ENCODE results near the gene CACNA1C. TPM values are rescaled to one million over a fixed set of nuclear protein-coding genes. Genes with fewer than 3 reads are reported as not detected.

The CACNA1C gene
- total RNA-seq, 1 experiment from 2014 or later = 1.1 TPM

DNA sequence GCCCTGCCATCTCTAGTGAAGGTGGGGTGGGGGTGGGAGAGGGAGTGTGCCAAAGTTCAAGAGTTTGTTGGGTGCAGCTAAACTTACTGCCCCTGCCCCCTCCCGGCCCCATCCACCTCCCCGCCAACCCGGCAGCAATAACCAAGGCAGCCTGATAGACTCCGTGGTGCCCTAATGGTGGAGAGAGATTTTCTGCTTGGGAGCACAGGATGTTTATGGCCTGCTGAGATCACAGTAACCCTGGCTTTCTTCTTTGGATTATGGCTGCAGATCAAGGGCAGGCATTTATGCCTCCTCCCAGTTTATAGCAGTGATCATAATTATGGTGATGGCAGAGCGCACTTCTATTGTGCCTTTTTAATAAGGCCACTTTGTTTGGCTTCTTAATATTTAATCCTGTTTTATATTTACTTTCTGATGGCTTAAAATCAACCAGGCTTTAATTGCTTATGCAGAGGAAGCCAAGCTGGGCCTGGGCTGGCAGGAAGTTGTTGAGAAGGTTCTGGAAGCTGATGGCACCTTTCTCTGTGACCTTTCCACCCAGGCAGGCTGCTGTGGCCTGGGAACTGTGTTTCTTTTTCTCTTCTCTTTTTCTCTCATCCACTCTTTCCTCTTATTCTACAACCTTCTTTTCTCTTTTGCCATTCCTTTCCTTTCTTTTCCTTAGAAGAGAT lies 485.2 kb downstream of the CACNA1C start:
- WGBS (ENCODE audit: extremely low coverage, insufficient read length, low lambda C conversion rate) = no CpG with 5 or more reads among the region's 5 CpGs
- Histone ChIP-seq H2BK120ac (ENCODE audit: low read depth, low read length, poor library complexity, severe bottlenecking) (no peak overlapping the region), H2AK5ac (ENCODE audit: insufficient read length, low read length) (no peak overlapping the region), H3K79me2 (ENCODE audit: insufficient read depth, low read length) (no peaks in the 10 kb centered on the region), H2BK20ac (ENCODE audit: low read depth, low read length, poor library complexity, severe bottlenecking) (no peak overlapping the region), H3K4me2 (ENCODE audit: insufficient read depth, insufficient read length, low read length) (no peak overlapping the region), H2AFZ (ENCODE audit: low read length) (no peak overlapping the region), H3K27me3 (ENCODE audit: insufficient read depth, low read length) (no peaks in the 10 kb centered on the region), H3K23me2 (ENCODE audit: insufficient read length, low read depth, low read length, poor library complexity, severe bottlenecking) (peaks cover 2% of the 10 kb centered on the region), H2BK5ac (ENCODE audit: insufficient read length, low read length) (no peak overlapping the region), H3K56ac (ENCODE audit: insufficient read length, low read depth, low read length) (no peak overlapping the region), H3K4me1 (ENCODE audit: insufficient read depth, low read length) (no peaks in the 10 kb centered on the region), H3K9ac (ENCODE audit: extremely low read depth, insufficient read length, low read length) (no peak overlapping the region), H3K18ac (ENCODE audit: insufficient read length, low read depth, low read length) (no peak overlapping the region), H3K9me3 (ENCODE audit: control insufficient read depth, low read depth, low read length) (no peaks in the 10 kb centered on the region), H2BK12ac (ENCODE audit: insufficient read length, low read depth, low read length) (no peak overlapping the region), H3K23ac (ENCODE audit: insufficient read length, low read depth, low read length) (no peak overlapping the region), H3T11ph (ENCODE audit: low read length) (no peak overlapping the region), H4K20me1 (ENCODE audit: control insufficient read depth, insufficient read depth, insufficient read length) (no peaks in the 10 kb centered on the region), H4K5ac (ENCODE audit: insufficient read length, low read depth, low read length) (no peak overlapping the region), H3K27ac (ENCODE audit: insufficient read length, low read depth, low read length) (no peak overlapping the region), H2BK15ac (ENCODE audit: low read depth, low read length) (no peak overlapping the region), H4K8ac (replicated peaks; ENCODE audit: insufficient read length, low read depth, low read length) (no peak overlapping the region), H3K4ac (ENCODE audit: low read depth, low read length) (no peak overlapping the region), H3K79me1 (ENCODE audit: insufficient read depth, low read depth, low read length, poor library complexity, severe bottlenecking) (no peaks in the 10 kb centered on the region), H3K14ac (ENCODE audit: insufficient read depth, low read length) (no peak overlapping the region), H4K91ac (ENCODE audit: insufficient read length, low read depth, low read length) (no peak overlapping the region)
- Mint-ChIP-seq H3K9me3 (no peaks in the 10 kb centered on the region), H3K36me3 (ENCODE audit: insufficient read depth in 1 of 3, low read depth in 3 of 3) (no peaks in the 10 kb centered on the region), H3K27me3 (ENCODE audit: low read depth) (peaks cover 18% of the 10 kb centered on the region), H3K4me3 (no peak overlapping the region), H3K27ac (no peak overlapping the region), H3K4me1 (peaks cover under 1 to 4% of the 10 kb centered on the region in 2 experiments; a peak in 3 of 4 replicates)
- TF ChIP-seq, protein P1, sequence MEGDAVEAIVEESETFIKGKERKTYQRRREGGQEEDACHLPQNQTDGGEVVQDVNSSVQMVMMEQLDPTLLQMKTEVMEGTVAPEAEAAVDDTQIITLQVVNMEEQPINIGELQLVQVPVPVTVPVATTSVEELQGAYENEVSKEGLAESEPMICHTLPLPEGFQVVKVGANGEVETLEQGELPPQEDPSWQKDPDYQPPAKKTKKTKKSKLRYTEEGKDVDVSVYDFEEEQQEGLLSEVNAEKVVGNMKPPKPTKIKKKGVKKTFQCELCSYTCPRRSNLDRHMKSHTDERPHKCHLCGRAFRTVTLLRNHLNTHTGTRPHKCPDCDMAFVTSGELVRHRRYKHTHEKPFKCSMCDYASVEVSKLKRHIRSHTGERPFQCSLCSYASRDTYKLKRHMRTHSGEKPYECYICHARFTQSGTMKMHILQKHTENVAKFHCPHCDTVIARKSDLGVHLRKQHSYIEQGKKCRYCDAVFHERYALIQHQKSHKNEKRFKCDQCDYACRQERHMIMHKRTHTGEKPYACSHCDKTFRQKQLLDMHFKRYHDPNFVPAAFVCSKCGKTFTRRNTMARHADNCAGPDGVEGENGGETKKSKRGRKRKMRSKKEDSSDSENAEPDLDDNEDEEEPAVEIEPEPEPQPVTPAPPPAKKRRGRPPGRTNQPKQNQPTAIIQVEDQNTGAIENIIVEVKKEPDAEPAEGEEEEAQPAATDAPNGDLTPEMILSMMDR (conservative IDR thresholded peaks at IDR 0.05) = no peak
- DNase-seq = no peak

Measured in H9 (cell line).